IPS DF 6.9 (cell line): Measurements from ENCODE around the gene MARS1.

Source experiments
- DNase-seq: peaks from one replicate; pipeline ENCODE4 v3.0.0-alpha.2; 2013; ENCODE audit warnings: low read depth, low spot score
- H3K27ac ChIP-seq: one replicate; pipeline ENCODE4 v1.5.1; 2013; ENCODE audit warnings: low read length, control low read depth
- H3K27me3 ChIP-seq: 2 replicates; pipeline ENCODE4 v1.6.1; 2013; ENCODE audit warnings: mild to moderate bottlenecking, low read length; ENCODE audit not compliant: control insufficient read depth, insufficient read depth
- H3K36me3 ChIP-seq: 2 replicates; pipeline ENCODE4 v1.6.1; 2013; ENCODE audit warnings: low read length; ENCODE audit not compliant: control insufficient read depth, insufficient read depth
- H3K4me1 ChIP-seq: 2 replicates; pipeline ENCODE4 v1.6.1; 2013; ENCODE audit warnings: low read length; ENCODE audit not compliant: control insufficient read depth, insufficient read depth
- H3K4me3 ChIP-seq: 2 replicates; pipeline ENCODE4 v1.5.1; 2013; ENCODE audit warnings: mild to moderate bottlenecking, low read length
- H3K9me3 ChIP-seq: 2 replicates; pipeline ENCODE4 v1.6.1; 2013; ENCODE audit warnings: low read length, inconsistent platforms; ENCODE audit not compliant: control insufficient read depth, insufficient read depth
- WGBS: extraction: QIAGEN DNeasy Blood & Tissue Kit; methylation state at CpG from one replicate; pipeline ENCODE4 v1.1.7; 2013; ENCODE audit warnings: mixed read lengths, missing lambda C conversion rate; ENCODE audit not compliant: insufficient read length, insufficient coverage; 5-methylcytosine and 5-hydroxymethylcytosine counted together

MARS1 gene

DNA sequence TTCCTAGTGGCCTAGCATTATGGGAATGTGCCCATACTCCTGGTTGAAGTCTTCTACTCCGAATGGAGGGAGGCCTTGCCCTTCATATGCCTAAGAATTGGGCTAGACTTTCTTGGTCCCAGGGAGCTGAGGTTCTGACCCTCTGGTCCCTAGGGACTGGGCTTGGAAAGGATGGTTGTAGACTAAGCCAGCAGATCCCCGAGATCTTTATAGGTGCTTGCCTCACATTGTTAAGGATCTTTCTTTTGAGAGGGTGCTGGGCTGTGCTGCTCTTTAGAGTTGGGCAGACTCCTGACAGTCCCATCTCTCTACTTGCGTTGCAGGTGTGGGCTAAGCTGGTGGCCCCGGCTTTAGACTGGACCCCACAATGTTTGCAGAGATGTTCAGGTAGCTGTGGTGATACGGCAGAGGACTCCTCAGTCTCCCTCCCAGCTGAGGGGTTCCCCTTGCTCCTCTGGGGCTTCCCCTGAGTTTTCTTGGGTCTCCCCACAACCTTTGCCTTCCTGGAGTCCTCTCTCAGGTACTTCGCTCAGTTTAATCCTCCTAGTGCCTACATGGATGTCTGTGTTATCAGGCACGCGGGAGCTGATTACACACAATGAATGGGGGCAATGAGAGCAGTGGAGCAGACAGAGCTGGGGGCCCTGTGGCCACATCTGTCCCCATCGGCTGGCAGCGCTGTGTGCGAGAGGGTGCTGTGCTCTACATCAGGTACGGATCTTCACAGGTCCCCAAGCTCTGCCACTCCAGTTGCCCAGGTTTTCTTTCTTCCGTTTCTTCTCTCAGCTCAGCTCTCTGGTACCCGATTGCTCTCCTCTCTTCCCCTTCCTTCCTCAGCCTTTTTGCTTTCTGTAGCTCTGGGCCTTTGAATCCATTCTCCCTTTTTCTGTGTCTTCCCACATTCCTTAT, 36.1 kb downstream of the MARS1 start:
- Histone ChIP-seq H3K4me1 (peaks cover 5% of the 10 kb centered on the region; the same call in 1 of the 2 replicates), H3K4me3 (no peak overlapping the region; the same call in 1 of the 2 replicates), H3K27ac (no peak overlapping the region), H3K36me3 (no peaks in the 10 kb centered on the region), H3K27me3 (no peaks in the 10 kb centered on the region), H3K9me3 (no peaks in the 10 kb centered on the region)
- WGBS = no CpG with 5 or more reads among the region's 14 CpGs
- DNase-seq = no peak

DNA sequence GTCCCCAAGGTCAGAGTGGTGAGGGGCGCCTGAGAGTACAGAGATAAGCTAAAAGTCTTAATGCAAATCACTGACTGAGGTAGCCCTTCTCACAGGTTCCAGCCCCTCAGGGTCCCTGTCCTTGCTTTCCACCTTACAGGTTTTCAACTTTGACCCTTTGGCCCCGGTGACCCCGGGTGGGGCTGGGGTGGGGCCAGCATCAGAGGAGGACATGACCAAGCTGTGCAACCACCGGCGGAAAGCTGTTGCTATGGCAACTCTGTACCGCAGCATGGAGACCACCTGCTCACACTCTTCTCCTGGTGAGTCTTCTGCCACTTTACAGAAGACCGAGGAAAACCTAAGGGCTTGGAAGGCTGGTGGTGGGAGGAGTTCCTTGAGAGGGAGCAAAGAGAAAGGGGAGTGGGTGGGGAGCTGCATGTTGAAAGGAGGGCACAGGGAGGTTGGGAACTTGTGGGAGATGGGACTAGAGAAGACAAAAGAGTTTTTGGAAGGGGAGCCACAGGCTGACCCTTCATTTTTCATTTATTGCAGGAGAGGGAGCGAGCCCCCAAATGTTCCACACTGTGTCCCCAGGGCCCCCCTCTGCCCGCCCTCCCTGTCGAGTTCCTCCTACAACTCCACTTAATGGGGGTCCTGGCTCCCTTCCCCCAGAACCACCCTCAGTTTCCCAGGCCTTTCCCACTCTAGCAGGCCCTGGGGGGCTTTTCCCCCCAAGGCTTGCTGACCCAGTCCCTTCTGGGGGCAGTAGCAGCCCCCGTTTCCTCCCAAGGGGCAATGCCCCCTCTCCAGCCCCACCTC, 37.1 kb downstream of the MARS1 start:
- DNase-seq = no peak
- WGBS = no CpG with 5 or more reads among the region's 11 CpGs
- Histone ChIP-seq H3K4me3 (no peak overlapping the region), H3K36me3 (no peaks in the 10 kb centered on the region), H3K27me3 (no peaks in the 10 kb centered on the region), H3K27ac (no peak overlapping the region), H3K4me1 (peaks cover 5% of the 10 kb centered on the region; the same call in 1 of the 2 replicates), H3K9me3 (no peaks in the 10 kb centered on the region)

DNA sequence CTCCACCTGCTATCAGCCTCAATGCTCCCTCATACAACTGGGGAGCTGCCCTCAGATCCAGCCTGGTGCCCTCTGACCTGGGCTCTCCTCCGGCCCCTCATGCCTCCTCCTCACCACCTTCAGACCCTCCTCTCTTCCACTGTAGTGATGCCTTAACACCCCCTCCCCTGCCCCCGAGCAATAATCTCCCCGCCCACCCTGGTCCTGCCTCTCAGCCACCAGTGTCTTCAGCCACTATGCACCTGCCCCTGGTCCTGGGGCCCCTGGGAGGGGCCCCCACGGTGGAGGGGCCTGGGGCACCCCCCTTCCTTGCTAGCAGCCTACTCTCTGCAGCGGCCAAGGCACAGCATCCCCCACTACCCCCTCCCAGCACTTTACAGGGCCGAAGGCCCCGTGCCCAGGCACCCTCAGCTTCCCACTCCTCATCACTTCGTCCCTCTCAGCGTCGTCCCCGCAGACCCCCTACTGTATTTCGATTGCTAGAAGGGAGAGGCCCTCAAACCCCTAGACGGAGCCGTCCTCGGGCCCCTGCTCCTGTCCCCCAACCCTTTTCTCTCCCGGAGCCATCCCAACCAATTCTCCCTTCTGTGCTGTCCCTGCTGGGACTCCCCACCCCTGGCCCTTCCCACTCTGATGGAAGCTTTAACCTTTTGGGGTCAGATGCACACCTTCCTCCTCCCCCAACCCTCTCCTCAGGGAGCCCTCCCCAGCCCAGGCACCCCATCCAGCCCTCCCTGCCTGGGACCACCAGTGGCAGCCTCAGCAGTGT, 37.9 kb downstream of the MARS1 start:
- Histone ChIP-seq H3K27ac (no peak overlapping the region), H3K27me3 (no peaks in the 10 kb centered on the region), H3K4me1 (peaks cover 5% of the 10 kb centered on the region; the same call in 1 of the 2 replicates), H3K4me3 (no peak overlapping the region), H3K36me3 (0 out of 2 replicates have a peak, but pooled peaks cover 7% of the 10 kb centered on the region), H3K9me3 (no peaks in the 10 kb centered on the region)
- no CpG with 5 or more reads among the region's 16 CpGs for WGBS
- DNase-seq = no peak

DNA sequence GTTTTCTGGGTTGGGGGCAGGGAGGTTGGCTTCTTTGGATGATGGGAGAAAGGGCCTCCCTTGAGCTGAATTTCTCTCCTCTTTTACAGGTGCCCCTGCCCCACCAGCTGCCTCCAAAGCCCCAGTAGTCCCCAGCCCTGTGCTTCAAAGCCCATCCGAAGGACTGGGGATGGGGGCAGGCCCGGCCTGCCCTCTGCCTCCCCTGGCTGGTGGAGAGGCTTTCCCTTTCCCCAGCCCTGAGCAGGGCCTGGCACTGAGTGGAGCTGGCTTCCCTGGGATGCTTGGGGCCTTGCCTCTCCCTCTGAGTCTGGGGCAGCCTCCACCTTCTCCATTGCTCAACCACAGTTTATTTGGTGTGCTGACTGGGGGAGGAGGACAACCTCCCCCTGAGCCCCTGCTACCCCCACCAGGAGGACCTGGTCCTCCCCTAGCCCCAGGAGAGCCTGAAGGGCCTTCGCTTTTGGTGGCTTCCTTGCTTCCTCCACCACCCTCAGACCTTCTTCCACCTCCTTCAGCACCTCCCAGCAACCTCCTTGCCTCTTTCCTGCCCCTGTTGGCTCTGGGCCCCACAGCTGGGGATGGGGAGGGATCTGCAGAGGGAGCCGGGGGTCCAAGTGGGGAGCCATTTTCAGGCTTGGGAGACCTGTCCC, 38.7 kb downstream of the MARS1 start:
- no peak for DNase-seq
- H3K9me3 ChIP-seq = no peaks in the 10 kb centered on the region
- H3K4me3 ChIP-seq = no peak overlapping the region
- no peak overlapping the region for H3K27ac ChIP-seq
- WGBS = no CpG with 5 or more reads among the region's 4 CpGs
- peaks cover 3% of the 10 kb centered on the region; the same call in 1 of the 2 replicates for H3K4me1 ChIP-seq
- H3K36me3 ChIP-seq = peaks cover 9% of the 10 kb centered on the region; the same call in 1 of the 2 replicates
- H3K27me3 ChIP-seq = no peaks in the 10 kb centered on the region

DNA sequence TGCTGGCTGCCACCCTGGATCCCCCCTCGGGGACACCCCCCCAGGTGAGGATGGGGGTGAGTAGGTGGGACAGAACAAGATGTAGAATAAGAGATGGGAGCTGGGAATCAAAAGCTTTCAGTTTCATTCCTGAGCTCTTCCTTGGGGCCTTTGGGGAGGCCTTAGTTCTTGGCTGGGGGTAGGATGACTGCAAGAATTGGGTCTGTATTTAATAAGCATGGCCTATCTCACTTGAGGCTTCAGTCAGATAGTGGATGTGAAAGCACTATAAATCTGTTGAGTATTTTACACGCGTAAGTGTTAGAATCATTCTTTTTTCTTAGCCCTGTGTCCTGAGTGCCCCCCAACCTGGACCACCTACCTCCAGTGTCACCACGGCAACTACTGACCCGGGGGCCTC, 39.3 kb downstream of the MARS1 start:
- H3K27ac ChIP-seq = no peak overlapping the region
- peaks cover 15% of the 10 kb centered on the region for H3K36me3 ChIP-seq
- WGBS = no CpG with 5 or more reads among the region's 5 CpGs

DNA sequence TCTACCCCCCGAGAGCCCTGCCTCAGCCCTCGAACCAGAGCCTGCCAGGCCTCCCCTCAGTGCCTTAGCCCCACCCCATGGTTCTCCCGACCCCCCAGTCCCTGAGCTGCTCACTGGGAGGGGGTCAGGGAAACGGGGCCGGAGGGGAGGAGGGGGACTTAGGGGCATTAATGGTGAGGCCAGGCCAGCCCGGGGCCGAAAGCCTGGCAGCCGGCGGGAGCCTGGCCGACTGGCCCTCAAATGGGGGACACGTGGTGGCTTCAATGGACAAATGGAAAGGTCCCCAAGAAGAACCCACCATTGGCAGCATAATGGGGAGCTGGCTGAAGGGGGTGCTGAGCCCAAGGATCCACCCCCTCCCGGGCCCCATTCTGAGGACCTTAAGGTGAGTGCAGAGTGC, 40.3 kb downstream of the MARS1 start:
- H3K4me3 ChIP-seq = no peak overlapping the region
- no peaks in the 10 kb centered on the region; the same call in none of the 2 replicates for H3K4me1 ChIP-seq
- H3K27ac ChIP-seq = no peak overlapping the region
- peaks cover 25% of the 10 kb centered on the region for H3K36me3 ChIP-seq
- DNase-seq = no peak
- no peaks in the 10 kb centered on the region for H3K27me3 ChIP-seq
- no peaks in the 10 kb centered on the region for H3K9me3 ChIP-seq
- WGBS = no CpG with 5 or more reads among the region's 12 CpGs

More for the DNA sequence above, 39.3 kb downstream of the MARS1 start:
- H3K27me3 ChIP-seq = no peaks in the 10 kb centered on the region
- no peak overlapping the region for H3K4me3 ChIP-seq
- no peak for DNase-seq
- no peaks in the 10 kb centered on the region for H3K9me3 ChIP-seq
- H3K4me1 ChIP-seq = no peaks in the 10 kb centered on the region; the same call in none of the 2 replicates

DNA sequence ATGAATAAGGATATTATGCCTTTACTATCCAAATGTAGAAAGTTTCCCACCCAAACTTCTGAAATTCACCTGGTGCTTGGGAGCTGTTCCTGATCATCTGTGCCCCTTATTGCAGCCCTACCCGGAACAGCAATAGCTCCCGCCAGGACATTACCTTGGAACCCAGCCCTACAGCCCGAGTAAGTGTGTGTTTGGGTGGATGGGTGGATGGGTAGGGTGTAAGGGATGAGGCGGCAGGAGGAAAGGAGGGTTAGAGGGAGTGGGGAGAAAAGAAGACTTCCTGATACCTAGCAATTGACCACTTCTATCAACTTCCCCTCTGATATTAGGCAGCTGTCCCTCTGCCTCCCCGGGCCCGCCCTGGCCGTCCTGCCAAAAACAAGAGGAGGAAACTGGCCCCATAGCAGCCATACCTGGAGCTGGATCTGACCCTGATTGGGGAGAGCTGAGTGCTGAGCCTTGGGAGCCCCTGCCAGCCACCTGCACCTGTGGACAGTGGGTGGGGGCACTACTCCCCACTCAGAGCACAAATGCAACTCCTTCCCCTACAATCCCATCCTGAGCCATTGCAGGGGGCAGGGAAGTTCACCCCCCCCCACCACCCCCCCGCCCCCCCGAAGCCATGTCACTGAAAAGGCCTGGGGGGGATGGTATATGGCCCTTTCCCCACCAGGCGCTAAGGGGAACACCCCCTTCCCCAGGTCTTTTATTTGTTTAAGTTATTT, 41.1 kb downstream of the MARS1 start:
- no peak for DNase-seq
- no peak overlapping the region for H3K4me3 ChIP-seq
- H3K4me1 ChIP-seq = no peaks in the 10 kb centered on the region; the same call in 1 of the 2 replicates
- no peaks in the 10 kb centered on the region for H3K9me3 ChIP-seq
- no peak overlapping the region for H3K27ac ChIP-seq
- H3K36me3 ChIP-seq = peaks cover 28% of the 10 kb centered on the region
- no peaks in the 10 kb centered on the region for H3K27me3 ChIP-seq
- WGBS = no CpG with 5 or more reads among the region's 10 CpGs

DNA sequence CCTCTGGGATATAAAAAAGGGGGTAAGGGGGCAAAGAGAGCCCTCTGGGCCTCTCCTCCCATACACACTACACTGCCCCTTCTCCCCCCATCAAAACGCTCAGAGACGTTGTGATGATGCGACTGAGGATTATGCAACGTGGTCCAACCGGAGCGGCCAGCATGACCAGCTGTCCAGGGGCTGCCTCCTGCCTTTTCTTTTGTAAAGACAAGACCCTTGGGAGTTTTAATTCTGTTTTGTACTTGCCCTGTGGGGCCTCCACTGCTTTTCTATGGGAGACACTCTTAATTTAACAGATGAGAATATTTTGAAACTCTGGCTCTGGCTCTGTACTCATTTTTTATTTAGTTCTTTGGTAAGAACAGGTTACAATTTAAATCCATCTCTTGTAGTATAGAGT, 42.0 kb downstream of the MARS1 start:
- H3K27me3 ChIP-seq = no peaks in the 10 kb centered on the region
- DNase-seq = no peak
- H3K9me3 ChIP-seq = no peaks in the 10 kb centered on the region
- WGBS = no CpG with 5 or more reads among the region's 6 CpGs
- no peak overlapping the region for H3K4me3 ChIP-seq
- peaks cover 31% of the 10 kb centered on the region for H3K36me3 ChIP-seq
- H3K4me1 ChIP-seq = no peaks in the 10 kb centered on the region; the same call in 1 of the 2 replicates
- no peak overlapping the region for H3K27ac ChIP-seq

DNA sequence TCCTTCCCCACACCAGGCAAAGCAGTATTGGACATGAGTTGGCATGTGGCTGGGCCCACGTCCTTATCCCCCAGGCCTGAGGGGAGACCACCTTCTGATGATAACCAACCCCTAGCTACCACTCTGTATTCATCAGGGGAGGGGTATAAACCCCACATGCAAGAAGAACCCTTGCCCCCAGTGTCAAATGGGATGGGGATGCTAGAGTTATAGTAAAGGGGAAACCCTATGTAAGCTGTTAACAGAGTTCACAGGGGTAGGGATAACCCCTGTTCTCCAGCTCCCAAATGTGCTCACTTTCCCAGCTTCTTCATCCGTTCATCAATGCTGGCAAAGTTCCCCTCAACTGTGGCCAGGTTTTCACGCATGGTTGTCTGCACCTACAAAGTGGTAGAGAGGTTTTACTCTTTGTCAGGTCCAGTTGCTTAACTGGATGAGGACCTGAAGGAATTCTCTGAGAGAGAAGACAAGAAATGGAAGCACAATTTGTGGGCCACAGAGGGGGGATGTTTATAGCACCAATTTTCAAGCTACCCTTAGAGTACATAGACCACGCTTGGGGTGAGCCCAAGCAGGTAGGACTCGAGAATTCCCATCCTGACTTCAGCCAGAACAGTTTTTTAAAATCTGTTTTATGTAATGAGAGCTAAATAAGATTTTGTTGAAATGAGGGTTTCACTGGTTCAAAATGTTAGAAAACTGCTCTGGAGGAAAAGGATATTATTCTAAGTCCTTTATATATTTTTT, 42.7 kb downstream of the MARS1 start:
- no peaks in the 10 kb centered on the region for H3K9me3 ChIP-seq
- H3K36me3 ChIP-seq = peaks cover 31% of the 10 kb centered on the region
- no peak overlapping the region for H3K4me3 ChIP-seq
- DNase-seq = no peak
- H3K27ac ChIP-seq = no peak overlapping the region
- H3K4me1 ChIP-seq = no peaks in the 10 kb centered on the region; the same call in 1 of the 2 replicates
- WGBS = no CpG with 5 or more reads among the region's 5 CpGs
- no peaks in the 10 kb centered on the region for H3K27me3 ChIP-seq
